ENCODE data around the gene DIP2C.

DNA sequence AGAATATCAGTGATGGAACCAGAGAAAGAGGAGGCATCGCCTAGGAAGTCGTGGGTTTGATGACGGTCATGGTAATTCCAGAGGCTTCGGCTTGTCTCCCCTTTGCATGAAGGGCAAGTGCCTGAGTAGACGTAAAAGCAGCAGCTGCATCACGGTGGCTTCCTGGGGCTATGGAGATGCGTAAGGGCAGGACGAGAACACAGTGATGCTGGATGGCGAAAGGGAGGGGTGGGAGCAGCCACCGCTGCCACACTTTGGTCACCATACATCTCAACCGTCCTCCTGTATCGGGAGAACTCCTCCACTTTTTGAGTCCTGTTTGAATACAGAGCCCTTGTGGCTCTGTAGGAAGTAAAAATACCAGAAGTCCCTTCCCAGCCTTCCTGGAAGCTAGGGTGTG, 371.5 kb downstream of the DIP2C start:
- TF ChIP-seq CTCF (IDR thresholded peaks at IDR 0.05), result no peak
- no peak for TF ChIP-seq POLR2A (IDR thresholded peaks at IDR 0.05)
- no peak for TF ChIP-seq EP300 (IDR thresholded peaks at IDR 0.05)
- TF ChIP-seq POLR2AphosphoS5 (IDR thresholded peaks at IDR 0.05), result no peak

Measured in stomach (tissue), 4 donors.